ENCODE data around the gene SFRP2.

SFRP2 gene

GRCh38 chr4:153759407-153760316, 29.2 kb downstream of the SFRP2 start, which contains the start of gene RNF175:
Gene RNF175, minus strand, starts transcription at chr4:153760024. Its CDS starts 162 bp downstream, at chr4:153759862.
- Histone ChIP-seq H3K9me2 (replicated peaks; ENCODE audit: insufficient read depth, low read length) (no peaks in the 10 kb centered on the region), H3K9me3 (ENCODE audit: insufficient read depth, low read length) (no peaks in the 10 kb centered on the region), H3K4me3 (ENCODE audit: insufficient read depth, low read length, poor library complexity, severe bottlenecking) (no peak within 1 kb of the TSS), H3K9ac (ENCODE audit: low read length) (no peak within 1 kb of the TSS), H2AFZ (ENCODE audit: low read depth, low read length, severe bottlenecking) (no peak within 1 kb of the TSS), H3K4me2 (ENCODE audit: low read depth, low read length, poor library complexity, severe bottlenecking) (no peak within 1 kb of the TSS), H3K79me2 (ENCODE audit: insufficient read depth, low read length) (no peaks in the 10 kb centered on the region), H3K27me3 (ENCODE audit: low read length) (no peaks in the 10 kb centered on the region), H4K20me1 (ENCODE audit: low read depth, low read length) (no peaks in the 10 kb centered on the region), H3F3A (ENCODE audit: insufficient read depth) (no peaks in the 10 kb centered on the region), H3K36me3 (ENCODE audit: low read length) (no peaks in the 10 kb centered on the region), H3K27ac (ENCODE audit: low read depth, low read length) (no peak within 1 kb of the TSS)
- no peak for TF ChIP-seq CTCF (IDR thresholded peaks at IDR 0.05; ENCODE audit: insufficient read depth, low read length, poor library complexity, severe bottlenecking)
- TF ChIP-seq EZH2phosphoT487 (conservative IDR thresholded peaks at IDR 0.05; ENCODE audit: low read length), result no peak

- no peak for TF ChIP-seq EZH2phosphoT487 (conservative IDR thresholded peaks at IDR 0.05; ENCODE audit: low read length)
- TF ChIP-seq CTCF (IDR thresholded peaks at IDR 0.05; ENCODE audit: insufficient read depth, low read length, poor library complexity, severe bottlenecking), result no peak
- Histone ChIP-seq H3K27me3 (ENCODE audit: low read length) (no peaks in the 10 kb centered on the region), H3K4me2 (ENCODE audit: low read depth, low read length, poor library complexity, severe bottlenecking) (no peak overlapping the region), H3K36me3 (ENCODE audit: low read length) (no peaks in the 10 kb centered on the region), H3K9me2 (replicated peaks; ENCODE audit: insufficient read depth, low read length) (no peaks in the 10 kb centered on the region), H4K20me1 (ENCODE audit: low read depth, low read length) (no peaks in the 10 kb centered on the region), H3K9ac (ENCODE audit: low read length) (no peak overlapping the region), H3K27ac (ENCODE audit: low read depth, low read length) (no peak overlapping the region), H2AFZ (ENCODE audit: low read depth, low read length, severe bottlenecking) (no peak overlapping the region), H3K4me3 (ENCODE audit: insufficient read depth, low read length, poor library complexity, severe bottlenecking) (no peak overlapping the region), H3F3A (ENCODE audit: insufficient read depth) (no peaks in the 10 kb centered on the region), H3K9me3 (ENCODE audit: insufficient read depth, low read length) (no peaks in the 10 kb centered on the region), H3K79me2 (ENCODE audit: insufficient read depth, low read length) (no peaks in the 10 kb centered on the region)
Observed at GRCh38 chr4:153758688-153759406, 30.0 kb downstream of the SFRP2 start.

- Histone ChIP-seq H3K4me2 (ENCODE audit: low read depth, low read length, poor library complexity, severe bottlenecking) (no peak overlapping the region), H2AFZ (ENCODE audit: low read depth, low read length, severe bottlenecking) (no peak overlapping the region), H3K4me3 (ENCODE audit: insufficient read depth, low read length, poor library complexity, severe bottlenecking) (no peak overlapping the region), H4K20me1 (ENCODE audit: low read depth, low read length) (no peaks in the 10 kb centered on the region), H3K9ac (ENCODE audit: low read length) (no peak overlapping the region), H3F3A (ENCODE audit: insufficient read depth) (no peaks in the 10 kb centered on the region), H3K27ac (ENCODE audit: low read depth, low read length) (no peak overlapping the region), H3K79me2 (ENCODE audit: insufficient read depth, low read length) (no peaks in the 10 kb centered on the region), H3K9me2 (replicated peaks; ENCODE audit: insufficient read depth, low read length) (no peaks in the 10 kb centered on the region), H3K27me3 (ENCODE audit: low read length) (no peaks in the 10 kb centered on the region), H3K9me3 (ENCODE audit: insufficient read depth, low read length) (no peaks in the 10 kb centered on the region), H3K36me3 (ENCODE audit: low read length) (no peaks in the 10 kb centered on the region)
- TF ChIP-seq EZH2phosphoT487 (conservative IDR thresholded peaks at IDR 0.05; ENCODE audit: low read length), result no peak
- no peak for TF ChIP-seq CTCF (IDR thresholded peaks at IDR 0.05; ENCODE audit: insufficient read depth, low read length, poor library complexity, severe bottlenecking)
Observed at GRCh38 chr4:153758136-153758535, 30.7 kb downstream of the SFRP2 start.
